ENCODE data around the gene RFX4. TPM values are rescaled to one million over a fixed set of nuclear protein-coding genes. Genes with fewer than 3 reads are reported as not detected.

Gene RFX4
- total and polyA plus RNA-seq, 2 of the 8 experiments (the other 6 are each of a cell fraction or from before 2014, with no cell fraction given), result 0.06 TPM; not detected in 1

- no peak overlapping the region for H2BK15ac ChIP-seq (ENCODE audit: low read length)
- no peak overlapping the region for H4K5ac ChIP-seq (ENCODE audit: insufficient read length, low read depth, low read length)
- no peak overlapping the region for H3K4me3 ChIP-seq (ENCODE audit: extremely low read depth in 1 of 4, insufficient read depth in 2 of 4, low read depth in 3 of 4, low read length in 4 of 4)
- H2AK5ac ChIP-seq (ENCODE audit: low read depth, low read length), result no peak overlapping the region; the same call in 1 of the 2 replicates
- no peak overlapping the region for H2BK20ac ChIP-seq (ENCODE audit: low read length)
- DNase-seq (ENCODE audit: low read depth in 1 of 2, low spot score in 2 of 2) (peak in 1 of 2 experiments; percentile 16), FAIRE-seq (no peak)
- no peaks in the 10 kb centered on the region for H3K36me3 ChIP-seq (ENCODE audit: control insufficient read depth in 2 of 4, insufficient read depth in 4 of 4, low read length in 3 of 4)
- no peak overlapping the region for H3K18ac ChIP-seq (ENCODE audit: extremely low read depth, low read length)
- H4K20me1 ChIP-seq (replicated peaks in 1 of 2; ENCODE audit: control insufficient read depth in 1 of 2, insufficient read depth in 2 of 2, low read length in 2 of 2), result no peaks in the 10 kb centered on the region
- no peak overlapping the region for H4K91ac ChIP-seq (replicated peaks; ENCODE audit: insufficient read length, low read length)
- peaks cover 0 to 3% (median under 1%) of the 10 kb centered on the region in 4 experiments; a peak in 2 of 7 replicates for H3K4me1 ChIP-seq (replicated peaks in 1 of 4; ENCODE audit: control insufficient read depth in 3 of 4, insufficient read depth in 4 of 4, low read length in 3 of 4)
- H2AFZ ChIP-seq (ENCODE audit: low read length), result no peak overlapping the region
- H3K79me2 ChIP-seq (ENCODE audit: control insufficient read depth in 1 of 2, insufficient read depth in 2 of 2, low read length in 2 of 2), result no peaks in the 10 kb centered on the region; a peak in 1 of 4 replicates
- ChIA-PET POLR2A (ENCODE audit: partially characterized antibody) (interaction anchor here (0.7 kb wide), 1 partner anchor 22 kb away, joined by 3 read pairs; no protein-coding TSS in a partner anchor), CTCF (ENCODE audit: partially characterized antibody) (interaction anchor here (1.3 to 1.5 kb wide), 3 partner anchors 11 to 124 kb away, joined by 3 to 5 read pairs (median 3); no protein-coding TSS in a partner anchor)
- WGBS, 2 experiments (ENCODE audit: extremely low coverage in 1 of 2, insufficient coverage in 1 of 2, insufficient read length in 1 of 2, insufficient replicate concordance in 2 of 2, low coverage in 1 of 2, low lambda C conversion rate in 2 of 2, missing lambda C conversion rate in 1 of 2), result 97% methylated on average over 2 of the region's 2 CpGs; no CpG with 5 or more reads in 1 of the 2 experiments
- H3K9me3 ChIP-seq (ENCODE audit: insufficient read depth in 2 of 2, low read depth in 1 of 2, low read length in 1 of 2), result no peaks in the 10 kb centered on the region
- H4K8ac ChIP-seq (ENCODE audit: extremely low read depth, insufficient read depth, low read length), result no peak overlapping the region
- no peaks in the 10 kb centered on the region for H3K79me1 ChIP-seq (ENCODE audit: low read depth, low read length)
- H3K14ac ChIP-seq (ENCODE audit: insufficient read length), result no peak overlapping the region
- no peak overlapping the region for H2BK12ac ChIP-seq (ENCODE audit: low read depth, low read length)
- no peak overlapping the region for H2BK120ac ChIP-seq (replicated peaks; ENCODE audit: low read depth, low read length)
- no peak overlapping the region for H3K27ac ChIP-seq (ENCODE audit: low read depth, low read length)
- no peak overlapping the region for H3K9ac ChIP-seq (replicated peaks in 1 of 4; ENCODE audit: extremely low read depth in 1 of 4, low read depth in 3 of 4, low read length in 3 of 4)
- H3K56ac ChIP-seq (replicated peaks; ENCODE audit: insufficient read length, low read depth, low read length), result no peak overlapping the region
- H3K4ac ChIP-seq (replicated peaks; ENCODE audit: insufficient read length, low read depth, low read length), result no peak overlapping the region
- no peak overlapping the region for H3K4me2 ChIP-seq (ENCODE audit: insufficient read depth in 1 of 2, low read depth in 2 of 2, low read length in 2 of 2)
- H3K27me3 ChIP-seq (replicated peaks in 1 of 4; ENCODE audit: control insufficient read depth in 3 of 4, extremely low read depth in 1 of 4, insufficient read depth in 3 of 4, low read length in 3 of 4), result no peaks in the 10 kb centered on the region
- H3K23ac ChIP-seq (ENCODE audit: insufficient read length), result no peak overlapping the region
- no peak overlapping the region for H2BK5ac ChIP-seq (ENCODE audit: low read depth, low read length)
- no peaks in the 10 kb centered on the region for H3K23me2 ChIP-seq (ENCODE audit: low read depth, low read length)
- no peak for TF ChIP-seq POU5F1 (IDR thresholded peaks at IDR 0.05; ENCODE audit: low read depth, low read length)
- TF ChIP-seq EGR1 (IDR thresholded peaks at IDR 0.05; ENCODE audit: borderline replicate concordance, low read depth, low read length), result no peak
- no peak for TF ChIP-seq SUZ12 (IDR thresholded peaks at IDR 0.05; ENCODE audit: low read length)
- no peak for TF ChIP-seq CTCF (IDR thresholded peaks at IDR 0.05; ENCODE audit: control extremely low read depth in 1 of 3, insufficient read depth in 1 of 3, low read depth in 1 of 3, low read length in 3 of 3)
- no peak for TF ChIP-seq CTBP2 (IDR thresholded peaks at IDR 0.05; ENCODE audit: borderline replicate concordance, insufficient read depth, insufficient read length, low read length)
These were observed 134.9 kb downstream of the RFX4 start for GRCh38 chr12:106717673-106718072.
